SK-N-SH (cell line): Measurements from ENCODE around the gene ZMYM2.

Source experiments
- CHD2 ChIP-seq: fragments of 150-350 bp; IDR thresholded peaks from 2 replicates; pipeline ENCODE4 v1.6.1; 2018; ENCODE audit warnings: low read length; ENCODE audit not compliant: partially characterized antibody
- CTCF ChIP-seq: fragments of 200-600 bp; sonication (generic); IDR thresholded peaks from 2 replicates; pipeline ENCODE4 v1.6.1; 2017; ENCODE audit warnings: antibody characterized with exemption, mild to moderate bottlenecking, moderate library complexity
- EP300 ChIP-seq, 2 experiments: IDR thresholded peaks; 2 replicates each; pipeline versions ENCODE4 v1.4.0 to v1.6.1; 2012; ENCODE audit warnings: borderline replicate concordance in 1 of 2, low read depth in 1 of 2, low read length in 1 of 2
- MAX ChIP-seq: IDR thresholded peaks from 2 replicates; pipeline ENCODE4 v1.4.0; 2012; ENCODE audit warnings: low read depth
- MXI1 ChIP-seq: IDR thresholded peaks from 2 replicates; pipeline ENCODE4 v1.6.1; 2012; ENCODE audit warnings: mild to moderate bottlenecking, low read depth, low read length, improper control_type of control experiment
- NRF1 ChIP-seq: IDR thresholded peaks from 2 replicates; pipeline ENCODE4 v1.6.1; 2012; ENCODE audit warnings: low read depth, mild to moderate bottlenecking, low read length
- PBX3 ChIP-seq: IDR thresholded peaks from 2 replicates; pipeline ENCODE4; 2012
- POLR2AphosphoS5 ChIP-seq: IDR thresholded peaks from 2 replicates; pipeline ENCODE4 v1.6.1; 2012; ENCODE audit warnings: low read depth, low read length
- RCOR1 ChIP-seq: fragments of 150-350 bp; IDR thresholded peaks from 2 replicates; pipeline ENCODE4 v1.6.1; 2017; ENCODE audit warnings: antibody characterized with exemption, low read length
- SIN3A ChIP-seq: IDR thresholded peaks from 2 replicates; pipeline ENCODE4 v1.6.1; 2012; ENCODE audit warnings: low read depth, mild to moderate bottlenecking, low read length, moderate library complexity, borderline replicate concordance

GRCh38 chr13:20053891-20054290, 95.4 kb downstream of the ZMYM2 start:
- no peak for TF ChIP-seq CTCF
- TF ChIP-seq POLR2AphosphoS5, result no peak
- TF ChIP-seq MXI1, result no peak
- no peak for TF ChIP-seq NRF1
- no peak for TF ChIP-seq CHD2
- no peak for TF ChIP-seq EP300 (IDR thresholded peaks at IDR 0.05; ENCODE audit: borderline replicate concordance in 1 of 2, low read depth in 1 of 2, low read length in 1 of 2)
- TF ChIP-seq MAX, result no peak
- TF ChIP-seq RCOR1, result no peak
- TF ChIP-seq SIN3A, result no peak
- TF ChIP-seq PBX3, result no peak
